ENCODE measurements around the gene MPPED1.

The MPPED1 gene

GRCh38 chr22:43537019-43537585 is 125.3 kb downstream of the MPPED1 start:
- Histone ChIP-seq H3K4me1 (ENCODE audit: control insufficient read depth, insufficient read depth, low read length) (no peaks in the 10 kb centered on the region), H3K4me3 (ENCODE audit: low read length) (no peak overlapping the region), H3K36me3 (ENCODE audit: insufficient read depth, low read length) (no peaks in the 10 kb centered on the region), H3K9me3 (replicated peaks; ENCODE audit: low read length) (no peaks in the 10 kb centered on the region), H3K4me2 (ENCODE audit: low read length) (no peak overlapping the region), H3K27me3 (ENCODE audit: control insufficient read depth, insufficient read depth, low read length) (no peaks in the 10 kb centered on the region), H3K9ac (ENCODE audit: low read depth, low read length) (no peak overlapping the region)

GRCh38 chr22:43539572-43540528 is 128.0 kb downstream of the MPPED1 start:
- no peak overlapping the region for H3K4me2 ChIP-seq (ENCODE audit: low read length)
- no peaks in the 10 kb centered on the region for H3K27me3 ChIP-seq (ENCODE audit: control insufficient read depth, insufficient read depth, low read length)
- H3K9ac ChIP-seq (ENCODE audit: low read depth, low read length): no peak overlapping the region
- no peak overlapping the region for H3K4me3 ChIP-seq (ENCODE audit: low read length)
- no peaks in the 10 kb centered on the region for H3K9me3 ChIP-seq (replicated peaks; ENCODE audit: low read length)
- H3K4me1 ChIP-seq (ENCODE audit: control insufficient read depth, insufficient read depth, low read length): no peaks in the 10 kb centered on the region
- no peaks in the 10 kb centered on the region for H3K36me3 ChIP-seq (ENCODE audit: insufficient read depth, low read length)

- no peaks in the 10 kb centered on the region for H3K4me1 ChIP-seq (ENCODE audit: control insufficient read depth, insufficient read depth, low read length)
- H3K27me3 ChIP-seq (ENCODE audit: control insufficient read depth, insufficient read depth, low read length): no peaks in the 10 kb centered on the region
- H3K9me3 ChIP-seq (replicated peaks; ENCODE audit: low read length): no peaks in the 10 kb centered on the region
- no peak overlapping the region for H3K4me3 ChIP-seq (ENCODE audit: low read length)
- H3K4me2 ChIP-seq (ENCODE audit: low read length): no peak overlapping the region
- H3K9ac ChIP-seq (ENCODE audit: low read depth, low read length): no peak overlapping the region
- H3K36me3 ChIP-seq (ENCODE audit: insufficient read depth, low read length): no peaks in the 10 kb centered on the region
Measured at GRCh38 chr22:43540529-43540923, 128.7 kb downstream of the MPPED1 start.

GRCh38 chr22:43541022-43541421 is 129.2 kb downstream of the MPPED1 start:
- Histone ChIP-seq H3K9me3 (replicated peaks; ENCODE audit: low read length) (no peaks in the 10 kb centered on the region), H3K27me3 (ENCODE audit: control insufficient read depth, insufficient read depth, low read length) (no peaks in the 10 kb centered on the region), H3K36me3 (ENCODE audit: insufficient read depth, low read length) (no peaks in the 10 kb centered on the region), H3K9ac (ENCODE audit: low read depth, low read length) (no peak overlapping the region), H3K4me3 (ENCODE audit: low read length) (no peak overlapping the region), H3K4me2 (ENCODE audit: low read length) (no peak overlapping the region), H3K4me1 (ENCODE audit: control insufficient read depth, insufficient read depth, low read length) (no peaks in the 10 kb centered on the region)

- no peaks in the 10 kb centered on the region for H3K4me1 ChIP-seq (ENCODE audit: control insufficient read depth, insufficient read depth, low read length)
- no peaks in the 10 kb centered on the region for H3K9me3 ChIP-seq (replicated peaks; ENCODE audit: low read length)
- H3K4me3 ChIP-seq (ENCODE audit: low read length): no peak overlapping the region
- no peaks in the 10 kb centered on the region for H3K27me3 ChIP-seq (ENCODE audit: control insufficient read depth, insufficient read depth, low read length)
- H3K36me3 ChIP-seq (ENCODE audit: insufficient read depth, low read length): no peaks in the 10 kb centered on the region
- no peak overlapping the region for H3K4me2 ChIP-seq (ENCODE audit: low read length)
- H3K9ac ChIP-seq (ENCODE audit: low read depth, low read length): no peak overlapping the region
Measured at GRCh38 chr22:43541462-43542407, 129.9 kb downstream of the MPPED1 start.

- Histone ChIP-seq H3K4me1 (ENCODE audit: control insufficient read depth, insufficient read depth, low read length) (no peaks in the 10 kb centered on the region), H3K4me3 (ENCODE audit: low read length) (no peak overlapping the region), H3K27me3 (ENCODE audit: control insufficient read depth, insufficient read depth, low read length) (no peaks in the 10 kb centered on the region), H3K9me3 (replicated peaks; ENCODE audit: low read length) (no peaks in the 10 kb centered on the region), H3K4me2 (ENCODE audit: low read length) (no peak overlapping the region), H3K36me3 (ENCODE audit: insufficient read depth, low read length) (no peaks in the 10 kb centered on the region), H3K9ac (ENCODE audit: low read depth, low read length) (no peak overlapping the region)
Measured at GRCh38 chr22:43542681-43543521, 131.1 kb downstream of the MPPED1 start.

GRCh38 chr22:43543522-43544288 is 131.9 kb downstream of the MPPED1 start:
- Histone ChIP-seq H3K9ac (ENCODE audit: low read depth, low read length) (no peak overlapping the region), H3K9me3 (replicated peaks; ENCODE audit: low read length) (no peaks in the 10 kb centered on the region), H3K4me3 (ENCODE audit: low read length) (no peak overlapping the region), H3K36me3 (ENCODE audit: insufficient read depth, low read length) (no peaks in the 10 kb centered on the region), H3K27me3 (ENCODE audit: control insufficient read depth, insufficient read depth, low read length) (no peaks in the 10 kb centered on the region), H3K4me2 (ENCODE audit: low read length) (no peak overlapping the region), H3K4me1 (ENCODE audit: control insufficient read depth, insufficient read depth, low read length) (no peaks in the 10 kb centered on the region)

- Histone ChIP-seq H3K9me3 (replicated peaks; ENCODE audit: low read length) (no peaks in the 10 kb centered on the region), H3K9ac (ENCODE audit: low read depth, low read length) (no peak overlapping the region), H3K4me2 (ENCODE audit: low read length) (no peak overlapping the region), H3K4me3 (ENCODE audit: low read length) (no peak overlapping the region), H3K36me3 (ENCODE audit: insufficient read depth, low read length) (no peaks in the 10 kb centered on the region), H3K27me3 (ENCODE audit: control insufficient read depth, insufficient read depth, low read length) (no peaks in the 10 kb centered on the region), H3K4me1 (ENCODE audit: control insufficient read depth, insufficient read depth, low read length) (no peaks in the 10 kb centered on the region)
Measured at GRCh38 chr22:43544289-43544673, 132.5 kb downstream of the MPPED1 start.

GRCh38 chr22:43546186-43546585 is 134.4 kb downstream of the MPPED1 start:
- Histone ChIP-seq H3K9me3 (replicated peaks; ENCODE audit: low read length) (no peaks in the 10 kb centered on the region), H3K4me1 (ENCODE audit: control insufficient read depth, insufficient read depth, low read length) (no peaks in the 10 kb centered on the region), H3K4me3 (ENCODE audit: low read length) (no peak overlapping the region), H3K4me2 (ENCODE audit: low read length) (no peak overlapping the region), H3K36me3 (ENCODE audit: insufficient read depth, low read length) (no peaks in the 10 kb centered on the region), H3K27me3 (ENCODE audit: control insufficient read depth, insufficient read depth, low read length) (no peaks in the 10 kb centered on the region), H3K9ac (ENCODE audit: low read depth, low read length) (no peak overlapping the region)

- Histone ChIP-seq H3K4me2 (ENCODE audit: low read length) (no peak overlapping the region), H3K4me3 (ENCODE audit: low read length) (no peak overlapping the region), H3K27me3 (ENCODE audit: control insufficient read depth, insufficient read depth, low read length) (no peaks in the 10 kb centered on the region), H3K36me3 (ENCODE audit: insufficient read depth, low read length) (no peaks in the 10 kb centered on the region), H3K9me3 (replicated peaks; ENCODE audit: low read length) (no peaks in the 10 kb centered on the region), H3K9ac (ENCODE audit: low read depth, low read length) (no peak overlapping the region), H3K4me1 (ENCODE audit: control insufficient read depth, insufficient read depth, low read length) (no peaks in the 10 kb centered on the region)
Measured at GRCh38 chr22:43550024-43550620, 138.3 kb downstream of the MPPED1 start.
